Measurements from ENCODE around the gene FHIP1B. TPM values are rescaled to one million over a fixed set of nuclear protein-coding genes. Genes with fewer than 3 reads are reported as not detected.

FHIP1B gene
- total RNA-seq, 1 donor from 2014 or later, result 12.2 TPM

DNA sequence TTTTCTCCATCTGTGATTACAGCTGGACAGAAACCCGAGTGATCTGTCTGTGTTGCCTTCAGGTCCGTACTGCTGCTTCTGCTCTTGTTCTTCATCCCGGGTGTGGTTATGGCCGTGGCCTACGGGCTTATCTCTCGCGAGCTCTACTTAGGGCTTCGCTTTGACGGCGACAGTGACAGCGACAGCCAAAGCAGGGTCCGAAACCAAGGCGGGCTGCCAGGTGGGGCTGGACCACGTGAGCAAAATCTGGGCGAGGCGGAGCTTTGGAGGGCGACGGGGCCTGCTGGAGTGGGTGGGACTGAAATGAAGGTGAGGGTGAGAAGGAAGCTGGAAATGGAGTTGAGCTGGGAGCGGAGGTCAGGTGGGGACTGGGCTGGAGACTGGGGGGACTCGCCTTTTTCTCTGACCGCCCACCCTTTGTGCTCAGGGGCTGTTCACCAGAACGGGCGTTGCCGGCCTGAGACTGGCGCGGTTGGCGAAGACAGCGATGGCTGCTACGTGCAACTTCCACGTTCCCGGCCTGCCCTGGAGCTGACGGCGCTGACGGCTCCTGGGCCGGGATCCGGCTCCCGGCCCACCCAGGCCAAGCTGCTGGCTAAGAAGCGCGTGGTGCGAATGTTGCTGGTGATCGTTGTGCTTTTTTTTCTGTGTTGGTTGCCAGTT is 36.3 kb upstream of the FHIP1B start:
- no peak for DNase-seq

DNA sequence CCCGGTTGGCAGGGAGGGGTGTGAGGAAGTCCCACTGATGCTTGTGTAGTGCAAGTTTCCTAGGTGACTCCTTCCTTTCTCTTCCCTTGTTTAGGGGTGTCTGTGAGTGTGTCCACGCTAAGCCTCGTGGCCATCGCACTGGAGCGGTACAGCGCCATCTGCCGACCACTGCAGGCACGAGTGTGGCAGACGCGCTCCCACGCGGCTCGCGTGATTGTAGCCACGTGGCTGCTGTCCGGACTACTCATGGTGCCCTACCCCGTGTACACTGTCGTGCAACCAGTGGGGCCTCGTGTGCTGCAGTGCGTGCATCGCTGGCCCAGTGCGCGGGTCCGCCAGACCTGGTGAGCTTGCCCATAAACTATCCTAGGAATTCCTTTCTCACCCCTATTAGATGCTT is 35.6 kb upstream of the FHIP1B start:
- Histone ChIP-seq H3K27ac (replicated peaks) (no peak overlapping the region), H3K27me3 (ENCODE audit: low read depth) (no peaks in the 10 kb centered on the region), H3K4me1 (peaks cover 21% of the 10 kb centered on the region), H3K9me3 (replicated peaks) (no peaks in the 10 kb centered on the region), H3K36me3 (no peaks in the 10 kb centered on the region), H3K4me3 (no peak overlapping the region)
- DNase-seq, result no peak
- intact Hi-C loops (cut with micrococcal nuclease), result no loop called here
- TF ChIP-seq, protein P1, sequence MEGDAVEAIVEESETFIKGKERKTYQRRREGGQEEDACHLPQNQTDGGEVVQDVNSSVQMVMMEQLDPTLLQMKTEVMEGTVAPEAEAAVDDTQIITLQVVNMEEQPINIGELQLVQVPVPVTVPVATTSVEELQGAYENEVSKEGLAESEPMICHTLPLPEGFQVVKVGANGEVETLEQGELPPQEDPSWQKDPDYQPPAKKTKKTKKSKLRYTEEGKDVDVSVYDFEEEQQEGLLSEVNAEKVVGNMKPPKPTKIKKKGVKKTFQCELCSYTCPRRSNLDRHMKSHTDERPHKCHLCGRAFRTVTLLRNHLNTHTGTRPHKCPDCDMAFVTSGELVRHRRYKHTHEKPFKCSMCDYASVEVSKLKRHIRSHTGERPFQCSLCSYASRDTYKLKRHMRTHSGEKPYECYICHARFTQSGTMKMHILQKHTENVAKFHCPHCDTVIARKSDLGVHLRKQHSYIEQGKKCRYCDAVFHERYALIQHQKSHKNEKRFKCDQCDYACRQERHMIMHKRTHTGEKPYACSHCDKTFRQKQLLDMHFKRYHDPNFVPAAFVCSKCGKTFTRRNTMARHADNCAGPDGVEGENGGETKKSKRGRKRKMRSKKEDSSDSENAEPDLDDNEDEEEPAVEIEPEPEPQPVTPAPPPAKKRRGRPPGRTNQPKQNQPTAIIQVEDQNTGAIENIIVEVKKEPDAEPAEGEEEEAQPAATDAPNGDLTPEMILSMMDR (IDR thresholded peaks at IDR 0.05; ENCODE audit: borderline replicate concordance), result no peak

More for the DNA sequence above, 36.3 kb upstream of the FHIP1B start:
- TF ChIP-seq, protein P1 (IDR thresholded peaks at IDR 0.05; ENCODE audit: borderline replicate concordance), result no peak
- peaks cover 21% of the 10 kb centered on the region for H3K4me1 ChIP-seq
- no peaks in the 10 kb centered on the region for H3K9me3 ChIP-seq (replicated peaks)
- no peak overlapping the region for H3K27ac ChIP-seq (replicated peaks)
- no peak overlapping the region for H3K4me3 ChIP-seq
- no peaks in the 10 kb centered on the region for H3K36me3 ChIP-seq
- intact Hi-C loops (cut with micrococcal nuclease), result no loop called here
- H3K27me3 ChIP-seq (ENCODE audit: low read depth), result no peaks in the 10 kb centered on the region

DNA sequence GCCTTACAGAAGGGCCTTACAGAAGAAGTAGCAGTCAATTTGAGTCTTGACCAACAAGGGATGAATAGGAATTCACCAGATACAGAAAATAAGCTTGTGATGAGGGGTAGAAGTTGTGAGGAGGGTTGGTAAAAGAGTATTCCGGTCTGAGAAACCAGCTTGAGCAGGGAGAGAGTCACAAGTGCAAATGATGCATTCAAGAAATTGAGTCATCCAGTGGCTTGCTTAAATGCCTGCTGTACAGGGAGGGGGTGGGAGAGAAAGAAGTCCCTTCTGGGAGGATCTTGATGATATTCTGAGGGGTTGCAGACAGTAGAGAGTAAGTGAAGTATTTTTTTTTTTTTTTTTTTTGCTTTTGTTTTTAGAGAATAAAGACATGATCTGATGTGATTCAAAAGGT is 34.4 kb upstream of the FHIP1B start:
- no peaks in the 10 kb centered on the region for H3K36me3 ChIP-seq
- no peak overlapping the region for H3K4me3 ChIP-seq
- TF ChIP-seq, protein P1 (IDR thresholded peaks at IDR 0.05; ENCODE audit: borderline replicate concordance), result no peak
- H3K4me1 ChIP-seq, result peaks cover 21% of the 10 kb centered on the region
- intact Hi-C loops (cut with micrococcal nuclease), result no loop called here
- no peaks in the 10 kb centered on the region for H3K27me3 ChIP-seq (ENCODE audit: low read depth)
- no peak for DNase-seq
- no peak overlapping the region for H3K27ac ChIP-seq (replicated peaks)
- H3K9me3 ChIP-seq (replicated peaks), result no peaks in the 10 kb centered on the region

DNA sequence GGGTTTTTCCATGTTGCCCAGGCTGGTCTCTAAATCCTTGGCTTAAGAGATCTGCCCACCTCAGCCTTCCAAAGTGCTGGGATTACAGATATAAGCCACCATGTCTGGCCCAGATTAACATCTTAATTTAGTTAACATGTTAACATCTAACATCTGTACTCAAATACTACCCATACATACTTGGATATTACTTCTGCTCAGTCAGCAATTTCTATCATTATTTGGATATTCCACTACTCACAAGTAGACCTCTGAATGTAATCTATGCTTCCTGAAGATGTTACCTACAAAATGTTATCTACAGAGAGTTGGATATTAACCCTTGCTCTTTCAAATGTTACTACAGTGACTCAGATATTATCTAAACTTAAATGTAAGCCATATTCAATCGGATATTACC is 29.2 kb upstream of the FHIP1B start:
- TF ChIP-seq, protein P1 (IDR thresholded peaks at IDR 0.05; ENCODE audit: borderline replicate concordance), result no peak
- H3K27ac ChIP-seq (replicated peaks), result no peak overlapping the region
- no peak overlapping the region for H3K4me3 ChIP-seq
- peaks cover 12% of the 10 kb centered on the region for H3K4me1 ChIP-seq
- intact Hi-C loops (cut with micrococcal nuclease), result no loop called here
- peaks cover 31% of the 10 kb centered on the region for H3K27me3 ChIP-seq (ENCODE audit: low read depth)
- no peaks in the 10 kb centered on the region for H3K9me3 ChIP-seq (replicated peaks)
- H3K36me3 ChIP-seq, result no peaks in the 10 kb centered on the region
- DNase-seq, result no peak

DNA sequence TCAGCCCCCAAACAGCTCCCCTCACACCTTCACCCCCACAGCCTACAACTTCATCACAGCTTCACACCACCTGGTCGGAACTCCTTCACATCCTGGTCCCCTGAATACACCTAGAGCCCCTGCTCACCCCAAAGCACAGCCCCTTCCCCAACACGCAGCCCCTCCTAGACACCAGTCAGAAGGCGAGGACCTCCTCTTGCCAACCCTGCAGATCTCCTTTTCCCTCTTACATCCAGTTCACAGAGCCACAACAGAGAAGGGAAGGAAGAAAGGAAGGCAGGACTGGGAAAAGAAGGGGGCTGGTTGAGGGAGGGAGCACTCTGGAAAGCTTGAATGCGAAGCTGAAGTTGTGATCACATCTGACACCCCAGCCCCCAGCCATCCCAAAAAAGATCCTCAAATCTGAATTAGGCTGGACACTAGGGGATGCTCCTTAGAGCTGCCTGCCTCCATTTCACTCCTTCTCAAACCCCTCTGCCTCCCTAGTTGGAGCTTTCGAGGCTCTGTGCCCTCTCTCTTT is 25.8 kb upstream of the FHIP1B start:
- H3K9me3 ChIP-seq (replicated peaks), result no peaks in the 10 kb centered on the region
- H3K4me1 ChIP-seq, result peaks cover 13% of the 10 kb centered on the region
- intact Hi-C loops (cut with micrococcal nuclease), result no loop called here
- TF ChIP-seq, protein P1 (IDR thresholded peaks at IDR 0.05; ENCODE audit: borderline replicate concordance), result no peak
- H3K36me3 ChIP-seq, result no peaks in the 10 kb centered on the region
- H3K4me3 ChIP-seq, result no peak overlapping the region
- H3K27ac ChIP-seq (replicated peaks), result no peak overlapping the region
- H3K27me3 ChIP-seq (ENCODE audit: low read depth), result peaks cover 65% of the 10 kb centered on the region
- DNase-seq, result no peak

Data from left ventricle myocardium inferior (tissue), 1 donor.